OCI-LY3 (cell line): ENCODE data around the gene IL1RN.

Experiments
- H2AFZ ChIP-seq: fragments of 200-600, 300-600 bp; shearing (Covaris generic); 2 replicates; pipeline ENCODE4 v1.6.0; 2014; ENCODE audit warnings: antibody characterized with exemption, low read depth, low read length
- H3K27ac ChIP-seq: fragments of 200-600, 300-600 bp; sonication (generic); 2 replicates; pipeline ENCODE4 v1.5.1; 2014; ENCODE audit warnings: mild to moderate bottlenecking, low read length, moderate library complexity, mixed read lengths
- H3K27me3 ChIP-seq: fragments of 200-600, 300-600 bp; sonication (generic); 2 replicates; pipeline ENCODE4 v1.6.1; 2014; ENCODE audit warnings: low read depth, low read length, mixed read lengths
- H3K36me3 ChIP-seq: fragments of 200-600, 300-600 bp; sonication (generic); replicated peaks from 2 replicates; pipeline ENCODE3; 2014; ENCODE audit warnings: low read depth, low read length, mixed read lengths
- H3K4me1 ChIP-seq: fragments of 300-600, 200-600 bp; sonication (generic); 2 replicates; pipeline ENCODE4 v1.6.1; 2014; ENCODE audit warnings: low read length, mixed read lengths
- H3K4me2 ChIP-seq: fragments of 200-600, 300-600 bp; sonication (generic); 2 replicates; pipeline ENCODE4 v1.6.1; 2014; ENCODE audit warnings: low read length, mixed read lengths
- H3K4me3 ChIP-seq: fragments of 300-600, 200-600 bp; sonication (generic); 2 replicates; pipeline ENCODE4 v1.5.1; 2014; ENCODE audit warnings: antibody characterized with exemption, mild to moderate bottlenecking, low read length, moderate library complexity
- H3K79me2 ChIP-seq: fragments of 300-600, 200-600 bp; shearing (Covaris generic); 2 replicates; pipeline ENCODE4 v1.6.1; 2014; ENCODE audit warnings: mild to moderate bottlenecking, low read length, mixed read lengths
- H3K9ac ChIP-seq: fragments of 300-600, 200-600 bp; shearing (Covaris generic); 2 replicates; pipeline ENCODE4 v1.6.0; 2014; ENCODE audit warnings: mild to moderate bottlenecking, low read length, moderate library complexity
- H3K9me3 ChIP-seq: fragments of 200-600, 300-600 bp; shearing (Covaris generic); 2 replicates; pipeline ENCODE4 v1.6.1; 2014; ENCODE audit warnings: low read length, mixed read lengths; ENCODE audit not compliant: insufficient read depth
- H4K20me1 ChIP-seq: fragments of 200-600, 300-600 bp; sonication (generic); 2 replicates; pipeline ENCODE4 v1.6.1; 2016; ENCODE audit warnings: low read length, mixed read lengths; ENCODE audit not compliant: insufficient read depth
- EZH2phosphoT487 ChIP-seq: fragments of 200-600 bp; shearing (Covaris generic); IDR thresholded peaks from 2 replicates; pipeline ENCODE4 v1.6.1; 2018; ENCODE audit warnings: antibody characterized with exemption, mixed run types, low read depth
- TF ChIP-seq, protein P1 (sequence below): fragments of 200-600, 300-600 bp; sonication (generic); IDR thresholded peaks from 2 replicates; pipeline ENCODE4 v1.5.1; 2014; ENCODE audit warnings: antibody characterized with exemption, low read length, low read depth

Gene IL1RN

DNA sequence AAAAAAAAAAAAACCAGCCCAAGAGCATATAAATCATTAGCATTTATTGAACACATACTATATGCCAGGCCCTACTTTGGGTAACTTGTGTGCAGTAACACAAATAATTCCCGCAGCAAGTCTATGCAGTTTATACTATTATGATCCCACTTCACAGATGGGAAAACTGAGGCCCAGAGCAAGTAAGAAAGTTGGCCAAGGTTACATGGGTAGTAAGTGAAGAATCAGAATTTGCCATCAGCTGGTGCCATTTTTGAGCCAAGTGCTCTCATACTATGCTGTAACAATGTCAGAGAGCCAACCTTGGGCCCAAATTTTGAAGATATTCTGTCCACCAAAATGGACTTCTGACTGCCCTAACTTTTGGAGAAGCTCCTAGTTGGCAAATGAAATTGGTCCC is 32.9 kb downstream of the IL1RN start:
- Histone ChIP-seq H3K9me3 (no peaks in the 10 kb centered on the region), H3K9ac (no peak overlapping the region), H3K36me3 (no peaks in the 10 kb centered on the region), H3K27ac (no peak overlapping the region), H3K4me2 (no peak overlapping the region), H3K79me2 (no peaks in the 10 kb centered on the region), H3K4me3 (no peak overlapping the region), H2AFZ (no peak overlapping the region), H3K4me1 (0 out of 2 replicates have a peak, but pooled peaks cover 8% of the 10 kb centered on the region), H4K20me1 (no peaks in the 10 kb centered on the region), H3K27me3 (peaks cover 2% of the 10 kb centered on the region; the same call in 1 of the 2 replicates)
- TF ChIP-seq EZH2phosphoT487 = no peak
- TF ChIP-seq, protein P1, sequence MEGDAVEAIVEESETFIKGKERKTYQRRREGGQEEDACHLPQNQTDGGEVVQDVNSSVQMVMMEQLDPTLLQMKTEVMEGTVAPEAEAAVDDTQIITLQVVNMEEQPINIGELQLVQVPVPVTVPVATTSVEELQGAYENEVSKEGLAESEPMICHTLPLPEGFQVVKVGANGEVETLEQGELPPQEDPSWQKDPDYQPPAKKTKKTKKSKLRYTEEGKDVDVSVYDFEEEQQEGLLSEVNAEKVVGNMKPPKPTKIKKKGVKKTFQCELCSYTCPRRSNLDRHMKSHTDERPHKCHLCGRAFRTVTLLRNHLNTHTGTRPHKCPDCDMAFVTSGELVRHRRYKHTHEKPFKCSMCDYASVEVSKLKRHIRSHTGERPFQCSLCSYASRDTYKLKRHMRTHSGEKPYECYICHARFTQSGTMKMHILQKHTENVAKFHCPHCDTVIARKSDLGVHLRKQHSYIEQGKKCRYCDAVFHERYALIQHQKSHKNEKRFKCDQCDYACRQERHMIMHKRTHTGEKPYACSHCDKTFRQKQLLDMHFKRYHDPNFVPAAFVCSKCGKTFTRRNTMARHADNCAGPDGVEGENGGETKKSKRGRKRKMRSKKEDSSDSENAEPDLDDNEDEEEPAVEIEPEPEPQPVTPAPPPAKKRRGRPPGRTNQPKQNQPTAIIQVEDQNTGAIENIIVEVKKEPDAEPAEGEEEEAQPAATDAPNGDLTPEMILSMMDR = no peak

DNA sequence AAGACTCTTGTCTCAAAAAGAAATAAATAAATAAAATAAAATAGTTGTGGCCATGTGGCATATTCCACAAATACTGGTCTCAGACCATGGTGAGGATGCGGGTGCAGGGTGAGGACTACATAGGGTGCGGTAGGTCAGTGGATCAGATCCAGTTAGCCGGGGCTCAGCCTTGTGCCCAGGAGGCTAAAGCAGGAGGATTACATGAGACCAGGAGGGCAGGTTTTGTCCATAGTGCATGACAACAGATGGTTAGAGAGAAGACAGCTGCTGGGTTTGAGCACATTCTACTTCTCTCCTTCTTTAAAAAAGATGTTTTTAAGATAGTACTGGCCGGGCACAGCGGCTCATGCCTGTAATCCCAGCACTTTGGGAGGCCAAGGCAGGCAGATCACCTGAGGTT is 33.6 kb downstream of the IL1RN start:
- H2AFZ ChIP-seq = no peak overlapping the region
- H3K36me3 ChIP-seq = no peaks in the 10 kb centered on the region
- H3K79me2 ChIP-seq = no peaks in the 10 kb centered on the region
- TF ChIP-seq EZH2phosphoT487 = no peak
- TF ChIP-seq, protein P1 = no peak
- H3K9me3 ChIP-seq = no peaks in the 10 kb centered on the region
- H3K27ac ChIP-seq = no peak overlapping the region
- H3K9ac ChIP-seq = no peak overlapping the region
- H3K4me2 ChIP-seq = no peak overlapping the region
- H3K4me1 ChIP-seq = 0 out of 2 replicates have a peak, but pooled peaks cover 8% of the 10 kb centered on the region
- no peaks in the 10 kb centered on the region for H3K27me3 ChIP-seq
- H4K20me1 ChIP-seq = no peaks in the 10 kb centered on the region
- H3K4me3 ChIP-seq = no peak overlapping the region

DNA sequence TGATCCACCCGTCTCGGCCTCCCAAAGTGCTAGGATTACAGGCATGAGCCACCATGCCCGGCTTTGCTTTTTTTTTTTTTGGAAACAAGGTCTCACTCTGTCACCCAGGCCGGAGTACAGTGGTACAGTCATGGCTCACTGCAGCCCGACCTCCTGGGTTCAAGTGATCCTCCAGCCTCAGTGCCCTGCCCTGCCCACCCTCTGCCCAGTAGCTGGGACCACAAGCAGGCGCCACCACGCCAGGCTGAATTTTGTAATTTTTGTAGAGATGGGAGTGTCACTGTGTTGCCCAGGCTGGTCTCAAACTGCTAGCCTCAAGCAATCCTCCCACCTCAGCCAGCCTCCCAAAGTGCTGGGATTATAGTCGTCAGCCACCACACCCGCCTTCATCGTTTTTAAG is 34.8 kb downstream of the IL1RN start:
- Histone ChIP-seq H3K4me1 (no peaks in the 10 kb centered on the region), H4K20me1 (no peaks in the 10 kb centered on the region), H3K27ac (no peak overlapping the region), H3K36me3 (no peaks in the 10 kb centered on the region), H3K4me2 (no peak overlapping the region), H3K27me3 (no peaks in the 10 kb centered on the region), H3K79me2 (no peaks in the 10 kb centered on the region), H2AFZ (no peak overlapping the region), H3K4me3 (no peak overlapping the region), H3K9me3 (no peaks in the 10 kb centered on the region), H3K9ac (no peak overlapping the region)
- TF ChIP-seq, protein P1 = no peak
- no peak for TF ChIP-seq EZH2phosphoT487

DNA sequence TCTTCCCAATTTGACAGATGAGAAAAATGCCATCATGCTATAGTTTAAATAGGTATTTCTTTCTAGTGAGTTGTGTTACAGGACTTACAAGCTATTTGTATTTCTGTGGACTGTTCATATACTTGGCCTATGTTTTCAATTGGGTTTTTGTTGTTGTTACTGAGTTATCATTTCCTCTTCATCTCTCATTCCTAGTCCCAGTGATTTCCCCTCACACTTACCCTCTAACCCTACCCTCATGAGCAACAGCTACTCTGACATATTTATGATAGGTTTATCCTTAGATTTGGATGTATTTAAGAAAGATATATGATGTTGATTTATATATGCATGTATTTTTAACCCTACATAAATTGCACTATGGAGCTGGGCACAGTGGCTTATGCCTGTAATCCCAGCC is 35.5 kb downstream of the IL1RN start:
- Histone ChIP-seq H3K4me2 (no peak overlapping the region), H2AFZ (no peak overlapping the region), H3K4me3 (no peak overlapping the region), H3K9ac (no peak overlapping the region), H3K79me2 (no peaks in the 10 kb centered on the region), H3K36me3 (no peaks in the 10 kb centered on the region), H4K20me1 (no peaks in the 10 kb centered on the region), H3K27me3 (no peaks in the 10 kb centered on the region), H3K9me3 (no peaks in the 10 kb centered on the region), H3K4me1 (no peaks in the 10 kb centered on the region), H3K27ac (no peak overlapping the region)
- TF ChIP-seq, protein P1 = no peak
- no peak for TF ChIP-seq EZH2phosphoT487
